D721Med (cell line): ENCODE results near the gene ATP9A.

ENCODE experiments used
- DNase-seq: peaks from one replicate; pipeline ENCODE4 v3.0.0; 2011; ENCODE audit warnings: low spot score; ENCODE audit not compliant: insufficient read length
- FAIRE-seq: peaks from 2 replicates; lab custom pipeline; 2011; peaks lifted over from hg19 to GRCh38; lab: Jason Lieb, UNC
- TF ChIP-seq, protein P1 (sequence below): IDR thresholded peaks from 2 replicates; pipeline ENCODE4 v1.5.1; 2012; ENCODE audit warnings: mild to moderate bottlenecking, control low read depth; ENCODE audit not compliant: insufficient read depth; ENCODE audit errors: missing control alignments

ATP9A gene

DNA sequence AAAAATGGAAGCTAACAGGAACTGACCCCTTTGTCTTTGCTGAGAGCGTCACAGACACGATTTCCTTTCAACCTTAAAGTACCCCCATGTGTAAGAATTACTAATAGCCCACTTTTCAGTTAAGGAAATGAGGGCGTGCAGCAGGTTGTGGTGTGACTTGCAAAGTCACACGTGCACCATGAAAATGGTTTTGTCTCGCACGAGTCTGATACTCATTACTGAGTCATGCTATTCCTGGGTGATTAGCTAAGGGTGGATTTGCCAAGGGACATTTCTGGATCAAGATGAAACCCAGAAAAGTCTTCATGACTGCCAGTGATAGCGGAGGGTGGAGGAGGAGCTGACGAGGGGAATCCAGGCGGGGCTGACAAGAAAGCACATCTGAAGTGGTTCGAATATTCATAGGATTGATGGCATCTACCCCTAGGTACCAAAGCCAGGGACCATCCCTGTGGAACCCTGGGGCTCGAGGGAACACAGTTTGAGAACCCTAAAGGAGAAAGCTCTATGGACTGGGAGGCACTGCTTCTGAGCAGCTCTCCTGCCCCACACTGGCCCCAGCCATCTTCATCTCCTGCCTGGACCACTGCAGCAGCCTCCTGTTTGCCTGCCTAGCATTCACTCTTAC lies 213.5 kb downstream of the ATP9A start:
- FAIRE-seq = no peak
- TF ChIP-seq, protein P1, sequence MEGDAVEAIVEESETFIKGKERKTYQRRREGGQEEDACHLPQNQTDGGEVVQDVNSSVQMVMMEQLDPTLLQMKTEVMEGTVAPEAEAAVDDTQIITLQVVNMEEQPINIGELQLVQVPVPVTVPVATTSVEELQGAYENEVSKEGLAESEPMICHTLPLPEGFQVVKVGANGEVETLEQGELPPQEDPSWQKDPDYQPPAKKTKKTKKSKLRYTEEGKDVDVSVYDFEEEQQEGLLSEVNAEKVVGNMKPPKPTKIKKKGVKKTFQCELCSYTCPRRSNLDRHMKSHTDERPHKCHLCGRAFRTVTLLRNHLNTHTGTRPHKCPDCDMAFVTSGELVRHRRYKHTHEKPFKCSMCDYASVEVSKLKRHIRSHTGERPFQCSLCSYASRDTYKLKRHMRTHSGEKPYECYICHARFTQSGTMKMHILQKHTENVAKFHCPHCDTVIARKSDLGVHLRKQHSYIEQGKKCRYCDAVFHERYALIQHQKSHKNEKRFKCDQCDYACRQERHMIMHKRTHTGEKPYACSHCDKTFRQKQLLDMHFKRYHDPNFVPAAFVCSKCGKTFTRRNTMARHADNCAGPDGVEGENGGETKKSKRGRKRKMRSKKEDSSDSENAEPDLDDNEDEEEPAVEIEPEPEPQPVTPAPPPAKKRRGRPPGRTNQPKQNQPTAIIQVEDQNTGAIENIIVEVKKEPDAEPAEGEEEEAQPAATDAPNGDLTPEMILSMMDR = no peak

DNA sequence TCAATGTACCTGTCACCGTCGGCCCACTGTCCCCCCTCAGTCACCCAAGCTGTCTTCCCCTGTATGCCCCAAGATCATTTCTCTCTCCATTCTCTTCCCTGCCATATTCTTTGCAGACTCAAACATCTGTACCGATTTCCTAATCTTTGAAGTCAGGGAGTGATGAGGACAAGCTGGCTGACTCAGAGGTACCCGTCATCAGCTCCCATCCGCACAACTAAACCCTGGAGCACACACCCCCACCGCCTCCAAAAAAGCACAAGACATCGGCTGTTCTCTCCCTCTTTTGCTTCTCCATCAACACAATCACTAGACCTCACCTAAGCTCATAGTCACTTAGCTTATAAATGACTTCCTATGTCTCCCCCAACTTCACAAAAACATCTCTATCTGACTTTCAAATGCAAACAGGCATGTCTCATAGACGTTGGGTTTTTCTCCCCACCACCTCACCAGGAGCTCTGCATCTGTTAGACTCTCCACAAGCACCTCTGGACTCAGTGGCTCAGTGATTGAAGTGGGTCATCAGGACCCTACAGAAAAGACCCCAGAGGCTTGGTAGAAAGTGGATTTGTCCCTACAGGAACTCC lies 214.2 kb downstream of the ATP9A start:
- TF ChIP-seq, protein P1 = no peak
- FAIRE-seq (no peak), DNase-seq (no peak)

More for the DNA sequence above, 213.5 kb downstream of the ATP9A start:
- DNase-seq = no peak

DNA sequence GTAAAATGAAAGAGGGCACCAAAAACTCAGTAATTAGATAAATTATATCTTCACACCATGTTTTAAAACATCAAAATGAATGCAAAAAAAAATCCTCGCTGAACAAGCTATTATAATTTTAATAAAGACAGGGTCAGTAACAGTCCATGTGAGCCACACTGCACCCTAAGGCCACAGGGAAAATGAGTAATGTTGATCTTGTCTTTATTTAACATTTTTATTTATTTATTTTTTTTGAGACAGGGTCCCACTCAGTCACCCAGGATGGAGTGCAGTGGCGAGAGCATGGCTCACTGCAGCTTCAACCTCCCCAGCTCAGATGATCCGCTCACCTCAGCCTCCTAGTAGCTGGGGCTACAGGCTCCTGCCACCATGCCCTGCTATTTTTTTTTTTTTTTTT lies 217.0 kb downstream of the ATP9A start:
- TF ChIP-seq, protein P1 = no peak
- DNase-seq (no peak), FAIRE-seq (no peak)

DNA sequence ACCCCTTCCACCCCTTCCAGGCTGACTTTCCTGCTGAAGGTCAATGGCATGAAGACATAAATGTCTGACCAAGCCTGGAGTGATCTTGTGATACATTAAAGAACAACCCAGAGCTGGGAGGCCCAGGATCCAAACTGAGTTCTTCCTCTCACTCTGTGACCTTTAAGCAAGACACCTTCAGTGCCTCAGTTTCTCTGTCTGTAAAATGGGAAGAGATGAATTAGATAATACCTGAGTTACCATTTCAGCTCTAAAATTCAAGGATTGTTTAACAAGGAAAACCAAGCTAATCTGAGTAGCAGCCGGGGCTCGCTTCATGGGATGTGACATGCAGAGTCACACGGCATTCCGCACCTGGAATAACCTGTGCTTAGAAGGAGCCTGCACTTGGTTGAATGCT lies 218.7 kb downstream of the ATP9A start:
- TF ChIP-seq, protein P1 = no peak
- DNase-seq (no peak), FAIRE-seq (no peak)

DNA sequence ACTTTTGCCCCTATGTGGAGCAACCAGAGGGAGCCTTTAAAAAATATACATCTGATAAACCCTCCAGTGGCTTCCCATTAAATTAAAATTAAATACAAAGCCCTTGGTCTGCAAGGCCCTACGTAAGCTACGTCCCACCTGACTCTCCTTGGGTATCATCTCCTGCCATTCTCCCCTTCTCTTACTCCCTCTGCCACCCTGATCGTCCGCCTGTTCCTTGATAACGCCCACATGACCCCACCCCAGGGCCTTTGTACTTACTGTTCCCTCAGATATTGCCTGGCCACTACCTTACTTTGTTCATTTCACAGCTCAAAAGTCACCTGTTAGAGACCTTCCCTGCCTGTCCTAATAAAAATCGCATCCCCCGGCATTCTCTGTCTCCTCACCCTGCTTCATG lies 220.2 kb downstream of the ATP9A start:
- DNase-seq (no peak), FAIRE-seq (no peak)
- TF ChIP-seq, protein P1 = no peak
